ENCODE measurements around the gene KLHDC3.

Gene KLHDC3

DNA sequence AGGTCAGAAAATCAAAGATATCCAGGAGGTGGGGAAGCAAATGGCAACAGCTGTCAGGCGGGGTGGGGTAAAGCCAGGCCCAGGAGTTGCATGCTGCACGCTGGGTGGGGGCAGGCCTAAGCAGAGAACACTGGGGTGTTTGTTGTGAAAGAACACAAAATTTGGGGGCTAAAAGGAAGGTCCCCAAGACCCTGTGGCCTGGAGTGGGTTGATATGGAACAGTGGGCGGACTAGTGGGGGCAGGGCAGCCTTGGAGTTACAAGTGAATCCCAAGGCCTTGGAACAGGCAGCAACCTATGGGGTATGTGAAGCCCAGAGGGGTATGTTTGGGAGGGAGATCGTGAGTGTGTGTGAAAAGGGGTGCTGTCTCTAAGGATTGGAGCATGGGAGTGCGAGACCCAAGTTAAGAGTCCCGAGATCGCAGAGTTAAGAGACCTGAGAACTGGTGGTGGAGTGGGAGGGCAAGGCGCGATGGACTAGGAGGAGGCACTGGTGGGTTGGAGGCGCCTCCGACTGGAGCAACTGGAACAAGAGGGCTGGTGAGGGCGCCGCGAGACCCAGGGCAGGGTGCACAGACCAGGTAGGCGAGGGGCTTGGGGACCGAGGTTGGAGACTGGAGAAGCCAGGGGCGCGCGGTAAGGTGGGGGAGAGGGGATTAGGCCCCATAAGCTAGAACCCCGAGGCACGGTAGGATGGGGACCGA, 38.9 kb downstream of the KLHDC3 start:
- DNase-seq (ENCODE audit: extremely low spot score, insufficient read length, low read depth) = no peak
- FAIRE-seq = no peak

DNA sequence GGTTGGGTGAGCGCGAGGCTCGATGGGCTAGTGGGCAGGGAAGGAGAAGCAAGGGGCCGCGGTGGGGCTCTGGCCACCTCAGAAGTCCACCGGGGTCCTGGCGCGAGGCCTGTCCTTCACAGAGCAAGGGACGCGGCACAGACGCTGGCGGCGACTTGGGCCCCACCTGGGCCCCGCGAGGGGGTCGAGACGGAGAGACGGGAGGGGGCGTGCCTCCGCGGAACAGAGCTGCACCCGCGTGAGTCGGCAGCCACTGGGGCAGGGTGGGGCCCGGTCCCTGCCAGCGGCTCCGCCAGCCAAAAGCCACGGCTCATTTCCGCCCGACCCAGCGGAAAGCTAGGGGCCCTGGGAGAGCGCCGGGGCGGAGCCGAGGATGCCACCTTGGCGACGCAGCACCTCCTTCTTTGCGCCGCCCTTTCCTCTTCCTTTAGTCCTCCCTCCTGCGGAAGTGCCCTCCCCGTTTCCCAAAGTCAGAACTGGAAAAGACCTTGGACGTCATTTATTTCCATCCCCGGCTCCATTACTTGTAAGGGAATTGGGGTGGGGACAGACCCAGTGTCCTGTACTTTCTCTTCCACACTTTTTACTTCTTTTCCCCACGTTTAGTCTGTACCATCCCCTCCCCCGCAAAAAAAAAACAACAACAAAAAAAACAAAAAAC, 39.6 kb downstream of the KLHDC3 start, which contains the start of gene CUL7:
Gene CUL7 (minus strand): TSS at position 307 of the 661 bp plus-strand sequence. CDS start 1,063 bp downstream, outside the sequence.
- FAIRE-seq = peak; percentile 87
- DNase-seq (ENCODE audit: extremely low spot score, insufficient read length, low read depth) = peak; percentile 94

DNA sequence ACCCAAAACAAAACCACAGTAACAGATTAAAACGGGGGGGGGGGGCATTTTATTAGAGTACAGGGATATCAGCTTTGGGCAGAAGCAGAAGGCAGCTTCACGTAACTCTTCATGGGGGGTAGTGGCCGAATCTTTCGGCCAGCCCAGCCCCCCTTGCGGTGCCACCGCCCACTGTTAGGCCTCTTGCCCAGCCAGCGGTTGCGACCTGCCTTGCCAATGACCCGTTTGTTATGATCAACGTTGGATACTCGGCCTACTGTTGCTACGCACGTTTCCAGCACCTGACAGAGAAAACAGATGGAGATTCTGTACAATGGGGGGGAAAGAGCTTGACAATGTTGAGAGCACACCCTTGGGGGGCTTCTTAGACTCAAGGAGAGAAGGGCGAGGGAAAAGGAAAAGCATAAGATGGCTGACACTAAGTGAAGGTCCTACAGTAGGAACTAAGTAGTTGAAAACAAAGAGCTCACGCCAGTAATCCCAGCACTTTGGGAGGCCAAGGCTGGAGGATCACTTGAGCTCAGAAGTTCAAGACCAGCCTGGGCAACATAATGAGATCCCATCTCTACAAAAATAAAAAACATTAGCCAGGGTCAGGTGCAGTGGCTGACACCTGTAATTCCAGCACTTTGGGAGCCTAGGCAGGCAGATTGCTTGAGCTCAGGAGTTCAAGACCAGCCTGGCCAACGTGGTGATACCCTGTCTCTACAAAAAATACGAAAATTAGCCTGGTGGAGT, 40.3 kb downstream of the KLHDC3 start:
- DNase-seq (ENCODE audit: extremely low spot score, insufficient read length, low read depth) (no peak), FAIRE-seq (no peak)

- DNase-seq (ENCODE audit: extremely low spot score, insufficient read length, low read depth) (no peak), FAIRE-seq (no peak)
These were observed 41.9 kb downstream of the KLHDC3 start for GRCh38 chr6:43055966-43056365.

GRCh38 chr6:43058531-43058930, 44.5 kb downstream of the KLHDC3 start:
- FAIRE-seq (no peak), DNase-seq (ENCODE audit: extremely low spot score, insufficient read length, low read depth) (no peak)

GRCh38 chr6:43059168-43060033, 45.4 kb downstream of the KLHDC3 start, which contains the start of the genes KLC4 and MRPL2:
Gene KLC4, plus strand, starts transcription at chr6:43059631. Its CDS starts 1,705 bp downstream, at chr6:43061336.
Gene MRPL2, minus strand, starts transcription at chr6:43059434. Its CDS starts 53 bp downstream, at chr6:43059381.
- FAIRE-seq (peak; percentile 96), DNase-seq (ENCODE audit: extremely low spot score, insufficient read length, low read depth) (peak; percentile 97)

GRCh38 chr6:43060034-43060754, 46.1 kb downstream of the KLHDC3 start:
- no peak for FAIRE-seq

GRCh38 chr6:43060755-43061633, 46.9 kb downstream of the KLHDC3 start:
- FAIRE-seq (no peak), DNase-seq (ENCODE audit: extremely low spot score, insufficient read length, low read depth) (no peak)

More at GRCh38 chr6:43060034-43060754, 46.1 kb downstream of the KLHDC3 start:
- no peak for DNase-seq (ENCODE audit: extremely low spot score, insufficient read length, low read depth)

- no peak for DNase-seq (ENCODE audit: extremely low spot score, insufficient read length, low read depth)
These were observed 47.8 kb downstream of the KLHDC3 start for GRCh38 chr6:43061861-43062260.

DNA sequence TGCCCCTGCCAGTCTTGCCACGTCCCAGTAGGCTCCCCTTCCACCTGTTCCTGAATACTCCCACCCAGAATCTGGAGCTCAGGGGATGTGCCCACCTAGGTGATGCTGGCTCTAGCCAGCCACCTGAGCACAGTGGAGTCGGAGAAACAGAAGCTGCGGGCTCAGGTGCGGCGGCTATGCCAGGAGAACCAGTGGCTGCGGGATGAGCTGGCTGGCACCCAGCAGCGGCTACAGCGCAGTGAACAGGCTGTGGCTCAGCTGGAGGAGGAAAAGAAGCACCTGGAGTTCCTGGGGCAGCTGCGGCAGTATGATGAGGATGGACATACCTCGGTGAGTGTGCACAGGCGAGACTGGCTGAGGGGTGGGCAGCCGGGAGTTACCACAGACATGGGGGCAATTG, 48.8 kb downstream of the KLHDC3 start:
- DNase-seq (ENCODE audit: extremely low spot score, insufficient read length, low read depth) (no peak), FAIRE-seq (no peak)

More at GRCh38 chr6:43061861-43062260, 47.8 kb downstream of the KLHDC3 start:
- no peak for FAIRE-seq

DNA sequence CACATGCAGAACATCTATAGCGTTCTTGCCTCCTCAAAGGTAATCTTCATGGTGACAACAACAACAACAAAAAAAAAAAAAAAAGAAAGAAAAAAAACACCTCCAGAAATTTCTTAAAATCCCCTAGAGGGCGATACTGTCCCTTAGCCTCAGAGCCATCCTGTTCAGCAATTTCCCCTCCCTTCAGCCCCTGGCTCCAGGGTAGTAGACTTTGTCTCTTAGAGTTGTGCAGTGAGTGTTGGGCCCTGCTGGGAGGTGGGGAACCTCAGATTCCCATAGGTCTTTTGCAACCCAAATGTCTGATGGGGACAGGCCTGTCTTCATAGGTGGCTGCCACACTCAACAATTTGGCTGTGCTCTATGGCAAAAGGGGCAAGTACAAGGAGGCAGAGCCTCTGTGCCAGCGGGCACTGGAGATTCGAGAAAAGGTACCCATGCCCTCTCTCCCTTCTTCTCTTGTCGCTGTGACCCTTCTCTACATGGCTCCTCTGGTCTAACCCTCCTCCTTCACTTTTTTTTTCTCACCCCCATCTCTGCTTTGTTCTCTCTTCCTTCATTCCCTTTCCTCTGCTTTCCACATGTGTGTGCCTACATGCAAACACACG, 56.1 kb downstream of the KLHDC3 start:
- DNase-seq (ENCODE audit: extremely low spot score, insufficient read length, low read depth) (peak; percentile 32), FAIRE-seq (peak; percentile 85)
